C4-2B (cell line): ENCODE results near the gene MINDY2.

ENCODE experiments used
- CTCF ChIP-seq: fragments of 450-650 bp; conservative IDR thresholded peaks from 2 replicates; pipeline ENCODE4 v1.5.1; 2017; ENCODE audit warnings: mild to moderate bottlenecking
- ZFX ChIP-seq: fragments of 450-650 bp; IDR thresholded peaks from 2 replicates; pipeline ENCODE4 v1.6.1; 2017

- TF ChIP-seq CTCF, result no peak
- TF ChIP-seq ZFX, result peak; percentile 79
These were observed 22.1 kb upstream of the MINDY2 start for GRCh38 chr15:58748852-58749531.
